Activated naive CD4-positive, alpha-beta T cell treated with anti-CD3 and anti-CD28 coated beads for 36 hours (primary cell): ENCODE measurements around the gene ASIC2. TPM values are rescaled to one million over a fixed set of nuclear protein-coding genes. Genes with fewer than 3 reads are reported as not detected.

Experiments
- CTCF ChIA-PET: fragments of 350-600 bp; sonication (Branson Sonifier 250); formaldehyde crosslinking; loops from one replicate; lab custom pipeline; 2021; ENCODE audit warnings: antibody characterized with exemption; lab: Charles Lee
- DNase-seq: peaks from one replicate; pipeline ENCODE4 v3.0.0-alpha.2; 2020
- H3K27ac Mint-ChIP-seq: one replicate; pipeline ENCODE4 v1.8.0; 2021; ENCODE audit warnings: mild to moderate bottlenecking, mixed read lengths
- H3K27me3 Mint-ChIP-seq: one replicate; pipeline ENCODE4 v1.8.0; 2021; ENCODE audit warnings: low read depth, mixed read lengths
- H3K36me3 Mint-ChIP-seq: one replicate; pipeline ENCODE4 v1.8.0; 2021; ENCODE audit warnings: low read depth, mixed read lengths
- H3K4me1 Mint-ChIP-seq: one replicate; pipeline ENCODE4 v1.8.0; 2021; ENCODE audit warnings: low read depth, mixed read lengths
- H3K4me3 Mint-ChIP-seq: one replicate; pipeline ENCODE4 v1.8.0; 2021; ENCODE audit warnings: mild to moderate bottlenecking, moderate library complexity, mixed read lengths
- H3K9me3 Mint-ChIP-seq: one replicate; pipeline ENCODE4 v1.8.0; 2021; ENCODE audit warnings: mixed read lengths
- intact Hi-C: fragments of 100-400 bp; cut with micrococcal nuclease; formaldehyde crosslinking; loops from one replicate; pipeline ENCODE4 v1.15.1; 2023
- total RNA-seq, 2 experiments: library from RNA; stranded (reverse); gene quantifications; one replicate each; pipeline ENCODE4 v1.2.3, GENCODE V29; 2021

ASIC2 gene
- total RNA-seq, 2 experiments from 2014 or later: not detected

DNA sequence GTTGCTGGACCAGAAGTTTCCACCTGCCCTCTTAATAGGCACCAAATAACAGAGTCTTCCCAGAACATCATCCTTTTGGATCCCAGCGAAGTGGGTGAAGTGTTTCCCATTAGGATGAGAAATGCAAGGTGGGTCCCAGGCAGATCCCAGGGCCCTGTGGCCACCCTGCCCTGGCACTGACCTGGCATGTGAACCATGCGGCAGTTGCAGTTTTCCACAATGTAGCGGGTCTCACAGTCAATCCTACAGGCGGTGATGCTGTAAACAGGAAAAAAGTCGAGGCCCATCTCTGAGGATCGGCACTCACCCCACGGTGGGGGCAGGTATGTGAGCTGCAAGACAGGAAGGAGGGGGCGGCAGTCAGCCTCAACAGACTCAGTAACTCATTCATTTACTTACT is 265.0 kb downstream of the ASIC2 start:
- H3K36me3 Mint-ChIP-seq: no peaks in the 10 kb centered on the region
- H3K27me3 Mint-ChIP-seq: no peaks in the 10 kb centered on the region
- H3K9me3 Mint-ChIP-seq: no peaks in the 10 kb centered on the region
- no peaks in the 10 kb centered on the region for H3K4me1 Mint-ChIP-seq
- no peak for DNase-seq
- CTCF ChIA-PET: no interaction called here
- intact Hi-C loops: no loop called here
- H3K4me3 Mint-ChIP-seq: no peak overlapping the region
- H3K27ac Mint-ChIP-seq: no peak overlapping the region

DNA sequence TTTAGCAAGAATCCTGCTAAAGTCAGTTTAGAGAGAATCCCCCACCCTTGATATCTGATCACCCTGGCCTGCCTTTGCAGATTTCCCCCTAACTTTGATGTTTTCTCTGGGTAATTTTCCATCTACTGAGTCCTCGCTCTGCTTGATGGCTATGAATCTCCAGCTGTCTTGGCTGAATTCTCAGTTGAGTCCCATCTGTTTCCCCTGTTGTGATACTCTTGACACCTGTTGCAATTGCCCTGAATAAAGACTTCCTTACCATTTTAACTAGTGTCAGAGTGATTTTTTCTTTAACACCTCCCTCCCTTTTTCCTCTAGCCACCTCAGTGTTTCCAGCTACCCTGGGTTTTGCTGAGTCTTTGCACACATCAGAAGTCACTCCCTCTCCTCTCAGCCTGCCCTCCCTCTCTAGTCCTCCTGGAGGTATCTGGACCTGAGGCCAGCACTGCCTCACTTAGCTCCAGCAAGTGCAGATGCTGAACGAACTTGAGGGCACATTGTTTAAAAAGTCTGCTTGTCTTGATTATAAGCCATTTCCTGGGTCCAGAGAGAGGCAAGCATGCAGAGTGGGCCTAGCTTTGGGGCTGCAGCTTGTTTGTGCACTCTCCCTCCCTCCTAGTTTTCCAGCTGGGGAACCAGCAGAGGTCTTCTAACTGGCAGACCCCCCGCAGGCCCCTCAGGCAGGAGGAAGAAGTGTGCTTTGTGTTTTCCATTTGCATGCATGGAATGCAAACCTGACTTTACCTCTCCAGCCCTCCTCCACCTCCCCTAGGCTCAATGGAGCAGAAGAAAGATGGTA is 268.2 kb downstream of the ASIC2 start:
- Mint-ChIP-seq H3K27me3 (no peaks in the 10 kb centered on the region), H3K9me3 (no peaks in the 10 kb centered on the region), H3K27ac (no peak overlapping the region), H3K4me1 (no peaks in the 10 kb centered on the region), H3K36me3 (no peaks in the 10 kb centered on the region), H3K4me3 (no peak overlapping the region)
- DNase-seq: no peak
- intact Hi-C loops: no loop called here
- CTCF ChIA-PET: no interaction called here

DNA sequence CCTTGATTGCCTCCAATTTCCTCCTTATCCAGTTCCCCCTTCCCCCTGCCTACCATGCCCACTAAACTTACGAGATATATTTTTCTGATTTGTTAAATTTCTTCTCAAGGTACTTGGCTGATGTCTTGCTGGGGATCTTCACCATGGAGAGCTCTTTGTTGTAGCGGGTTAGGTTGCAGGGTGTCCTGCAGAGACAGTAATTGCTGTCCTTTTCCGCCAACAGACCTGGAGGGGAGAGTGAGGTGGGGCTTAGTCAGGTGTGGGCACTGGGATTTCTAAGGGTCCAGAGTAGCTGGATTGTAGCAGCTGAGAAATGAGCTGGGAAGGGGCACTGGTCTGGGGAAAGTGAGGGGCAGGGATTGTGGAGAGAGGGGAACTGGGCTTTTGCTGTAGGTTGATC is 269.3 kb downstream of the ASIC2 start:
- intact Hi-C loops: no loop called here
- Mint-ChIP-seq H3K27ac (no peak overlapping the region), H3K27me3 (no peaks in the 10 kb centered on the region), H3K9me3 (no peaks in the 10 kb centered on the region), H3K4me1 (no peaks in the 10 kb centered on the region), H3K36me3 (no peaks in the 10 kb centered on the region), H3K4me3 (no peak overlapping the region)
- CTCF ChIA-PET: interaction anchor here (1.1 kb wide), 2 partner anchors 12 to 14 kb away, joined by 3 to 4 read pairs; no protein-coding TSS in a partner anchor
- DNase-seq: no peak

GRCh38 chr17:33021731-33022408 is 271.2 kb downstream of the ASIC2 start:
- CTCF ChIA-PET: no interaction called here
- H3K27ac Mint-ChIP-seq: no peak overlapping the region
- H3K4me1 Mint-ChIP-seq: no peaks in the 10 kb centered on the region
- intact Hi-C loops: no loop called here
- no peaks in the 10 kb centered on the region for H3K9me3 Mint-ChIP-seq
- no peak for DNase-seq
- H3K27me3 Mint-ChIP-seq: no peaks in the 10 kb centered on the region
- no peak overlapping the region for H3K4me3 Mint-ChIP-seq
- no peaks in the 10 kb centered on the region for H3K36me3 Mint-ChIP-seq

GRCh38 chr17:33019161-33019890 is 273.8 kb downstream of the ASIC2 start:
- Mint-ChIP-seq H3K36me3 (no peaks in the 10 kb centered on the region), H3K27me3 (no peaks in the 10 kb centered on the region), H3K27ac (no peak overlapping the region), H3K4me3 (no peak overlapping the region), H3K4me1 (no peaks in the 10 kb centered on the region), H3K9me3 (no peaks in the 10 kb centered on the region)
- intact Hi-C loops: no loop called here
- no peak for DNase-seq
- CTCF ChIA-PET: no interaction called here

DNA sequence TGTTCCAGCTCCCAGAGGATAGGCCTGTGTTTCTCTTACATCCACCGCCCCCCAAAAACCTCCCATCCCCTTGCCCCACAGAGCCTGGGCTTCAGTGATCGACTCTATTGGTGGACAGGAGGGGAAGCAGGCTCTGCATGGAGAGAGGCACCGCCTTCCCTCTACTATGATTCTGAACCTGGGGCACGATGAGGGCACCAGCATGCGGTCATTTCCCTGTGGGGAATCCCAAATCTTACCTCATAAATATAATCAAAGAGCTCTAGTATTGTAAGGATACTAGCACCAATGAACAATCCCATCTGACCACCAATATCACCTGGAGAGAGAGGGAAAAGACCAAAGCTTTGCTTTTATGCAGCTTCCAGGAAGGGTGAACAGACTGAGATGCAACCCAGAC is 275.7 kb downstream of the ASIC2 start:
- Mint-ChIP-seq H3K4me1 (no peaks in the 10 kb centered on the region), H3K36me3 (no peaks in the 10 kb centered on the region), H3K9me3 (no peaks in the 10 kb centered on the region), H3K4me3 (no peak overlapping the region), H3K27me3 (no peaks in the 10 kb centered on the region), H3K27ac (no peak overlapping the region)
- CTCF ChIA-PET: interaction anchor here (1.1 to 1.2 kb wide), 2 partner anchors 18 to 19 kb away, joined by 3 read pairs; no protein-coding TSS in a partner anchor
- intact Hi-C loops: no loop called here
- DNase-seq: no peak

GRCh38 chr17:33016920-33017319 is 276.2 kb downstream of the ASIC2 start:
- intact Hi-C loops: no loop called here
- no peak overlapping the region for H3K27ac Mint-ChIP-seq
- H3K36me3 Mint-ChIP-seq: no peaks in the 10 kb centered on the region
- no peak for DNase-seq
- no peaks in the 10 kb centered on the region for H3K9me3 Mint-ChIP-seq
- H3K4me1 Mint-ChIP-seq: no peaks in the 10 kb centered on the region
- no peak overlapping the region for H3K4me3 Mint-ChIP-seq
- CTCF ChIA-PET: interaction anchor here (1.1 to 1.2 kb wide), 2 partner anchors 18 to 19 kb away, joined by 3 read pairs; no protein-coding TSS in a partner anchor
- no peaks in the 10 kb centered on the region for H3K27me3 Mint-ChIP-seq

- no peak for DNase-seq
- Mint-ChIP-seq H3K4me3 (no peak overlapping the region), H3K27ac (no peak overlapping the region), H3K27me3 (no peaks in the 10 kb centered on the region), H3K36me3 (no peaks in the 10 kb centered on the region), H3K4me1 (no peaks in the 10 kb centered on the region), H3K9me3 (no peaks in the 10 kb centered on the region)
- CTCF ChIA-PET: interaction anchor here (0.9 kb wide), 1 partner anchor 18 kb away, joined by 3 read pairs; no protein-coding TSS in a partner anchor
- intact Hi-C loops: no loop called here
Observed at GRCh38 chr17:33015716-33016346, 277.3 kb downstream of the ASIC2 start.

DNA sequence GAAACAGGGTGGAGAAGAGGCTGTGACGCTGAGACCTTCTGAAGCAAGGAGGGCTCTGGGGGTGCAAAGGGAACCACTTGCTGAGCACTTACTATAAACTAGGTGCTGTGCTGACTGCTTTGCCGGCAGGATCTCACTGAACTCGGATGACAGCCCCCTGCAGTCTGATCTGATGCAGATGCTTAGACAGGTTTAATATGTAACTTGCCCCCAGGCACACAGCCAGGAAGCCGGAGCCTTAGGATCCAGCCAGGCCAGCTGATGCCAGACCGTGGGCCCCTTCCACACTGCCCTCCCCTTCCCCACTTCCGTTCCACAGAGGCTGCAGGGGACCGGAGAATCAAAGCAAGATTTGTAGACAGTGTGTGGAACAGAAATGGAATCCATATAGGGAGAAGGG is 278.3 kb downstream of the ASIC2 start:
- H3K4me3 Mint-ChIP-seq: no peak overlapping the region
- no peak for DNase-seq
- no peaks in the 10 kb centered on the region for H3K36me3 Mint-ChIP-seq
- H3K4me1 Mint-ChIP-seq: no peaks in the 10 kb centered on the region
- no peak overlapping the region for H3K27ac Mint-ChIP-seq
- H3K27me3 Mint-ChIP-seq: no peaks in the 10 kb centered on the region
- CTCF ChIA-PET: no interaction called here
- intact Hi-C loops: no loop called here
- H3K9me3 Mint-ChIP-seq: no peaks in the 10 kb centered on the region

DNA sequence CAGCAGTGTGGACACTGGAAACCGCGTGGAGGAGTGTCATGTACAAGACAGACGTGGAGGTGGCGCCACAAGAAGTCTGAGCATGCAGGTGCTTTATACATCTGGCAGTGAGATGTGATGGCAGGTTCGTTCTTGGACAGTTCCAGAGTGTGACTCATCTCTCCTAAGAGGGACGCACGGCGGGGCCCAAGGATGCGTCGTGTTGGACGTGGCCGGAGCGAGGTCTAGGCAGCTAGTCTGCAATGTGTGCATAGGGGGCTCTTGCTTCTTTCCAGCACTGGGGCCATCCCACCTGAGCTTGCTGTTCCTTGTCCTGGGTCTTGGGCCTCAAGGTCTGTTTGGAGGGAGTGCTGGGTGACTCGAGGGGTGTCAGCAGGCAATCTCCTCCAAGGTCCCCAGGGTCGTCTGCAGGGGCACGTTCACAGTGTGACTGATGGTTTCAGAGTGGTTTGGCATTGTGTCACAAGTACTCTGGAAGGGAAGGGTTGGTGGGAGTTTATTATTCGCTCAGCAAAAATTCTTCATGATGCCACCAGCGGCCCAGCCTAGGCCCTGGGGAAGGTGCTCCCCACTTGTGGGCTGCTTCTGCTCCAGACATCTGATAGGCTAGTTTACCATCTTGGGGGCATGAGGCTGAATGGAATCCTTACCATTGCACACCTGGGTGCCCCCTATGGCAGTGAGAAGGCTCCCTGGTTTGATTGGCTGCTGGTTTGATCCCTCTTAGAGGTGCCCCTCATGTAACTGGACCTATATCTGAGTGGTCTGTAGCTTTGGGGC is 279.3 kb downstream of the ASIC2 start:
- Mint-ChIP-seq H3K36me3 (no peaks in the 10 kb centered on the region), H3K4me1 (no peaks in the 10 kb centered on the region), H3K9me3 (no peaks in the 10 kb centered on the region), H3K4me3 (no peak overlapping the region), H3K27me3 (no peaks in the 10 kb centered on the region), H3K27ac (no peak overlapping the region)
- no peak for DNase-seq
- intact Hi-C loops: no loop called here
- CTCF ChIA-PET: no interaction called here

GRCh38 chr17:33012522-33013033 is 280.5 kb downstream of the ASIC2 start:
- Mint-ChIP-seq H3K4me1 (no peaks in the 10 kb centered on the region), H3K36me3 (no peaks in the 10 kb centered on the region), H3K9me3 (no peaks in the 10 kb centered on the region), H3K4me3 (no peak overlapping the region), H3K27me3 (no peaks in the 10 kb centered on the region), H3K27ac (no peak overlapping the region)
- DNase-seq: no peak
- CTCF ChIA-PET: no interaction called here
- intact Hi-C loops: no loop called here
